Measurements from ENCODE around the gene NCOA3.

GRCh38 chr20:47669927-47670890 is 168.5 kb downstream of the NCOA3 start:
- TF ChIP-seq NRF1 (IDR thresholded peaks at IDR 0.05; ENCODE audit: low read depth, low read length) (no peak), YY1 (IDR thresholded peaks at IDR 0.05; ENCODE audit: low read depth, low read length) (no peak), HDAC6 (IDR thresholded peaks at IDR 0.05; ENCODE audit: low read depth, low read length) (no peak), HDAC2 (IDR thresholded peaks at IDR 0.05; ENCODE audit: borderline replicate concordance in 1 of 2, low read depth in 2 of 2, low read length in 2 of 2) (no peak)
